ENCODE measurements around the gene TSEN34.

Gene TSEN34

GRCh38 chr19:54191011-54191810 lies at the start of gene TSEN34:
Gene TSEN34, plus strand, starts transcription at chr19:54191308. Its CDS starts 57 bp downstream, at chr19:54191365.
- peak; percentile 94 for DNase-seq

GRCh38 chr19:54141356-54141755 lies 49.8 kb upstream of the TSEN34 start:
- DNase-seq, result no peak

- DNase-seq, result no peak
These were observed 48.8 kb upstream of the TSEN34 start for GRCh38 chr19:54142166-54142780.

GRCh38 chr19:54145541-54146158 lies 45.5 kb upstream of the TSEN34 start:
- DNase-seq, result no peak

GRCh38 chr19:54147676-54148075 lies 43.4 kb upstream of the TSEN34 start:
- DNase-seq, result no peak

GRCh38 chr19:54148158-54148557 lies 43.0 kb upstream of the TSEN34 start:
- DNase-seq, result no peak

- no peak for DNase-seq
These were observed 41.9 kb upstream of the TSEN34 start for GRCh38 chr19:54149021-54149812.

GRCh38 chr19:54151362-54152035 lies 39.6 kb upstream of the TSEN34 start:
- DNase-seq, result no peak

- DNase-seq, result no peak
These were observed 38.8 kb upstream of the TSEN34 start for GRCh38 chr19:54152267-54152666.

- DNase-seq, result no peak
These were observed 38.1 kb upstream of the TSEN34 start for GRCh38 chr19:54152878-54153524.

- no peak for DNase-seq
These were observed 37.3 kb upstream of the TSEN34 start for GRCh38 chr19:54153731-54154326.

- no peak for DNase-seq
These were observed 36.3 kb upstream of the TSEN34 start for GRCh38 chr19:54154603-54155345.

- DNase-seq, result peak; percentile 20
These were observed 35.4 kb upstream of the TSEN34 start for GRCh38 chr19:54155694-54156093.

GRCh38 chr19:54156490-54156889 lies 34.6 kb upstream of the TSEN34 start:
- DNase-seq, result no peak

GRCh38 chr19:54156953-54157352 lies 34.2 kb upstream of the TSEN34 start:
- DNase-seq, result peak; percentile 31

- DNase-seq, result peak; percentile 65
These were observed 32.2 kb upstream of the TSEN34 start for GRCh38 chr19:54158812-54159351.

GRCh38 chr19:54159352-54160181 lies 31.5 kb upstream of the TSEN34 start, which contains the start of gene LENG1:
Gene LENG1, minus strand, starts transcription at chr19:54159721. Its CDS starts 26 bp downstream, at chr19:54159695.
- peak; percentile 100 for DNase-seq

GRCh38 chr19:54160182-54160811 lies 30.8 kb upstream of the TSEN34 start:
- peak; percentile 79 for DNase-seq

GRCh38 chr19:54160854-54161253 lies 30.3 kb upstream of the TSEN34 start:
- DNase-seq, result peak; percentile 74

All from DMS53 (cell line).